BJ (cell line): Measurements from ENCODE around the gene SNX17. TPM values are rescaled to one million over a fixed set of nuclear protein-coding genes. Genes with fewer than 3 reads are reported as not detected.

Source experiments
- CTCF ChIA-PET: fragments of 350-600 bp; formaldehyde crosslinking; extraction: SDS; loops from one replicate; lab custom pipeline; 2021; ENCODE audit warnings: antibody characterized with exemption, inconsistent platforms; lab: Yijun Ruan, JAX
- POLR2A ChIA-PET: fragments of 300-600 bp; sonication (Branson Sonifier 250); formaldehyde crosslinking; extraction: SDS; loops from one replicate; lab custom pipeline; 2021; ENCODE audit warnings: antibody characterized with exemption; lab: Charles Lee
- DNase-seq: peaks from one replicate; pipeline ENCODE4 v3.0.0-alpha.2; 2011; ENCODE audit warnings: low read depth
- H3K27me3 ChIP-seq: 2 replicates; pipeline ENCODE4 v1.6.0; 2011; ENCODE audit warnings: low read length; ENCODE audit not compliant: control insufficient read depth, insufficient read depth
- H3K36me3 ChIP-seq: 2 replicates; pipeline ENCODE4 v1.5.1; 2011; ENCODE audit warnings: low read length; ENCODE audit not compliant: control insufficient read depth, insufficient read depth
- H3K4me3 ChIP-seq: 2 replicates; pipeline ENCODE4 v1.5.1; 2011; ENCODE audit warnings: low read depth, mild to moderate bottlenecking, control low read depth, low read length
- CTCF ChIP-seq: IDR thresholded peaks from 2 replicates; pipeline ENCODE4 v1.5.1; 2011; ENCODE audit warnings: low read depth, mild to moderate bottlenecking, control low read depth, inconsistent platforms, low read length, moderate library complexity; ENCODE audit not compliant: insufficient read depth
- polyA plus RNA-seq: library from polyadenylated mRNA; depleted of rRNA; stranded (reverse); fragments of >200 nt; gene quantifications from 2 replicates; pipeline ENCODE4 v1.2.3, GENCODE V29; 2011

SNX17 gene
- polyA plus RNA-seq, 1 experiment = 154 TPM

GRCh38 chr2:27381577-27382181 lies 11.3 kb downstream of the SNX17 start:
- H3K36me3 ChIP-seq = peaks cover 29% of the 10 kb centered on the region
- TF ChIP-seq CTCF = no peak
- CTCF ChIA-PET = interaction anchor here (1.0 kb wide), 1 partner anchor 12 kb away, joined by 3 read pairs; no protein-coding TSS in a partner anchor
- H3K4me3 ChIP-seq = no peak overlapping the region
- DNase-seq = no peak
- POLR2A ChIA-PET = no interaction called here
- H3K27me3 ChIP-seq = no peaks in the 10 kb centered on the region

GRCh38 chr2:27390822-27391679 lies 20.6 kb downstream of the SNX17 start:
- H3K36me3 ChIP-seq = no peaks in the 10 kb centered on the region; the same call in 1 of the 2 replicates
- POLR2A ChIA-PET = no interaction called here
- no peak for TF ChIP-seq CTCF
- H3K27me3 ChIP-seq = no peaks in the 10 kb centered on the region
- CTCF ChIA-PET = no interaction called here
- no peak overlapping the region for H3K4me3 ChIP-seq
- DNase-seq = no peak

GRCh38 chr2:27393225-27393624 lies 22.8 kb downstream of the SNX17 start:
- no peak for TF ChIP-seq CTCF
- DNase-seq = no peak
- H3K27me3 ChIP-seq = no peaks in the 10 kb centered on the region
- CTCF ChIA-PET = interaction anchor here (1.1 kb wide), 1 partner anchor 21 kb away, joined by 3 read pairs; no protein-coding TSS in a partner anchor
- POLR2A ChIA-PET = no interaction called here
- H3K4me3 ChIP-seq = no peak overlapping the region
- no peaks in the 10 kb centered on the region for H3K36me3 ChIP-seq

- no peak overlapping the region for H3K4me3 ChIP-seq
- DNase-seq = no peak
- no peak for TF ChIP-seq CTCF
- ChIA-PET POLR2A (no interaction called here), CTCF (no interaction called here)
- no peaks in the 10 kb centered on the region for H3K27me3 ChIP-seq
- no peaks in the 10 kb centered on the region for H3K36me3 ChIP-seq
Measured at GRCh38 chr2:27398962-27399361, 28.5 kb downstream of the SNX17 start.
